GM12873 (cell line): ENCODE data around the gene C1QL4.

Experiments used
- CTCF ChIP-seq: IDR thresholded peaks from 2 replicates; pipeline ENCODE4 v1.5.1; 2012; ENCODE audit warnings: low read depth, mild to moderate bottlenecking, moderate library complexity, low read length, control low read depth; ENCODE audit not compliant: insufficient read depth; ENCODE audit errors: missing control alignments

The C1QL4 gene

GRCh38 chr12:49322708-49323523 is 14.1 kb downstream of the C1QL4 start, which contains the start of gene TROAP:
TROAP (plus strand) TSS chr12:49323255; CDS start chr12:49323609, 354 bp downstream.
- no peak for TF ChIP-seq CTCF

- TF ChIP-seq CTCF: no peak
Observed at GRCh38 chr12:49322367-49322707, 14.7 kb downstream of the C1QL4 start.

GRCh38 chr12:49314811-49315210 is 22.2 kb downstream of the C1QL4 start:
- TF ChIP-seq CTCF: no peak

GRCh38 chr12:49309386-49309785 is 27.6 kb downstream of the C1QL4 start:
- TF ChIP-seq CTCF: no peak

GRCh38 chr12:49305762-49306510 is 31.1 kb downstream of the C1QL4 start:
- no peak for TF ChIP-seq CTCF

GRCh38 chr12:49304161-49304560 is 32.8 kb downstream of the C1QL4 start:
- no peak for TF ChIP-seq CTCF

- no peak for TF ChIP-seq CTCF
Observed at GRCh38 chr12:49301760-49302159, 35.2 kb downstream of the C1QL4 start.
